ENCODE data around the gene RNF17. TPM values are rescaled to one million over a fixed set of nuclear protein-coding genes. Genes with fewer than 3 reads are reported as not detected.

Gene RNF17
- total and polyA plus RNA-seq, 10 of the 15 experiments (the other 5 are each of a cell fraction or from before 2014, with no cell fraction given) = not detected

- TF ChIP-seq, protein P1, sequence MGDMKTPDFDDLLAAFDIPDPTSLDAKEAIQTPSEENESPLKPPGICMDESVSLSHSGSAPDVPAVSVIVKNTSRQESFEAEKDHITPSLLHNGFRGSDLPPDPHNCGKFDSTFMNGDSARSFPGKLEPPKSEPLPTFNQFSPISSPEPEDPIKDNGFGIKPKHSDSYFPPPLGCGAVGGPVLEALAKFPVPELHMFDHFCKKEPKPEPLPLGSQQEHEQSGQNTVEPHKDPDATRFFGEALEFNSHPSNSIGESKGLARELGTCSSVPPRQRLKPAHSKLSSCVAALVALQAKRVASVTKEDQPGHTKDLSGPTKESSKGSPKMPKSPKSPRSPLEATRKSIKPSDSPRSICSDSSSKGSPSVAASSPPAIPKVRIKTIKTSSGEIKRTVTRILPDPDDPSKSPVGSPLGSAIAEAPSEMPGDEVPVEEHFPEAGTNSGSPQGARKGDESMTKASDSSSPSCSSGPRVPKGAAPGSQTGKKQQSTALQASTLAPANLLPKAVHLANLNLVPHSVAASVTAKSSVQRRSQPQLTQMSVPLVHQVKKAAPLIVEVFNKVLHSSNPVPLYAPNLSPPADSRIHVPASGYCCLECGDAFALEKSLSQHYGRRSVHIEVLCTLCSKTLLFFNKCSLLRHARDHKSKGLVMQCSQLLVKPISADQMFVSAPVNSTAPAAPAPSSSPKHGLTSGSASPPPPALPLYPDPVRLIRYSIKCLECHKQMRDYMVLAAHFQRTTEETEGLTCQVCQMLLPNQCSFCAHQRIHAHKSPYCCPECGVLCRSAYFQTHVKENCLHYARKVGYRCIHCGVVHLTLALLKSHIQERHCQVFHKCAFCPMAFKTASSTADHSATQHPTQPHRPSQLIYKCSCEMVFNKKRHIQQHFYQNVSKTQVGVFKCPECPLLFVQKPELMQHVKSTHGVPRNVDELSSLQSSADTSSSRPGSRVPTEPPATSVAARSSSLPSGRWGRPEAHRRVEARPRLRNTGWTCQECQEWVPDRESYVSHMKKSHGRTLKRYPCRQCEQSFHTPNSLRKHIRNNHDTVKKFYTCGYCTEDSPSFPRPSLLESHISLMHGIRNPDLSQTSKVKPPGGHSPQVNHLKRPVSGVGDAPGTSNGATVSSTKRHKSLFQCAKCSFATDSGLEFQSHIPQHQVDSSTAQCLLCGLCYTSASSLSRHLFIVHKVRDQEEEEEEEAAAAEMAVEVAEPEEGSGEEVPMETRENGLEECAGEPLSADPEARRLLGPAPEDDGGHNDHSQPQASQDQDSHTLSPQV (IDR thresholded peaks at IDR 0.05) = no peak
- TF ChIP-seq SMAD1 (IDR thresholded peaks at IDR 0.05; ENCODE audit: low read depth, partially characterized antibody) = peak; percentile 79
- peak; percentile 90 for TF ChIP-seq POLR2A (IDR thresholded peaks at IDR 0.05; ENCODE audit: low read depth, low read length)
- peak; percentile 78 for TF ChIP-seq SKIL (IDR thresholded peaks at IDR 0.05; ENCODE audit: low read depth, poor library complexity, severe bottlenecking)
- TF ChIP-seq, protein P2, sequence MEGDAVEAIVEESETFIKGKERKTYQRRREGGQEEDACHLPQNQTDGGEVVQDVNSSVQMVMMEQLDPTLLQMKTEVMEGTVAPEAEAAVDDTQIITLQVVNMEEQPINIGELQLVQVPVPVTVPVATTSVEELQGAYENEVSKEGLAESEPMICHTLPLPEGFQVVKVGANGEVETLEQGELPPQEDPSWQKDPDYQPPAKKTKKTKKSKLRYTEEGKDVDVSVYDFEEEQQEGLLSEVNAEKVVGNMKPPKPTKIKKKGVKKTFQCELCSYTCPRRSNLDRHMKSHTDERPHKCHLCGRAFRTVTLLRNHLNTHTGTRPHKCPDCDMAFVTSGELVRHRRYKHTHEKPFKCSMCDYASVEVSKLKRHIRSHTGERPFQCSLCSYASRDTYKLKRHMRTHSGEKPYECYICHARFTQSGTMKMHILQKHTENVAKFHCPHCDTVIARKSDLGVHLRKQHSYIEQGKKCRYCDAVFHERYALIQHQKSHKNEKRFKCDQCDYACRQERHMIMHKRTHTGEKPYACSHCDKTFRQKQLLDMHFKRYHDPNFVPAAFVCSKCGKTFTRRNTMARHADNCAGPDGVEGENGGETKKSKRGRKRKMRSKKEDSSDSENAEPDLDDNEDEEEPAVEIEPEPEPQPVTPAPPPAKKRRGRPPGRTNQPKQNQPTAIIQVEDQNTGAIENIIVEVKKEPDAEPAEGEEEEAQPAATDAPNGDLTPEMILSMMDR (IDR thresholded peaks at IDR 0.05 in 2 of 3, conservative IDR thresholded peaks at IDR 0.05 in 1 of 3; ENCODE audit: control insufficient read depth in 2 of 3, extremely low read depth in 1 of 3, insufficient read depth in 1 of 3, low read depth in 3 of 3, low read length in 3 of 3) = no peak
- peak; percentile 85 for TF ChIP-seq ZBED1 (IDR thresholded peaks at IDR 0.05; ENCODE audit: borderline replicate concordance)
- TF ChIP-seq, protein P3, sequence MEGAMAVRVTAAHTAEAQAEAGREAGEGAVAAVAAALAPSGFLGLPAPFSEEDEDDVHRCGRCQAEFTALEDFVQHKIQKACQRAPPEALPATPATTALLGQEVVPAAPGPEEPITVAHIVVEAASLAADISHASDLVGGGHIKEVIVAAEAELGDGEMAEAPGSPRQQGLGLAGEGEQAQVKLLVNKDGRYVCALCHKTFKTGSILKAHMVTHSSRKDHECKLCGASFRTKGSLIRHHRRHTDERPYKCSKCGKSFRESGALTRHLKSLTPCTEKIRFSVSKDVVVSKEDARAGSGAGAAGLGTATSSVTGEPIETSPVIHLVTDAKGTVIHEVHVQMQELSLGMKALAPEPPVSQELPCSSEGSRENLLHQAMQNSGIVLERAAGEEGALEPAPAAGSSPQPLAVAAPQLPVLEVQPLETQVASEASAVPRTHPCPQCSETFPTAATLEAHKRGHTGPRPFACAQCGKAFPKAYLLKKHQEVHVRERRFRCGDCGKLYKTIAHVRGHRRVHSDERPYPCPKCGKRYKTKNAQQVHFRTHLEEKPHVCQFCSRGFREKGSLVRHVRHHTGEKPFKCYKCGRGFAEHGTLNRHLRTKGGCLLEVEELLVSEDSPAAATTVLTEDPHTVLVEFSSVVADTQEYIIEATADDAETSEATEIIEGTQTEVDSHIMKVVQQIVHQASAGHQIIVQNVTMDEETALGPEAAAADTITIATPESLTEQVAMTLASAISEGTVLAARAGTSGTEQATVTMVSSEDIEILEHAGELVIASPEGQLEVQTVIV (IDR thresholded peaks at IDR 0.05; ENCODE audit: borderline replicate concordance, partially characterized antibody) = peak; percentile 18
- TF ChIP-seq NFYB (IDR thresholded peaks at IDR 0.05; ENCODE audit: insufficient read depth, low read depth, low read length) = 0 out of 2 replicates have a peak, but pooled peaks have one; percentile 27
- TF ChIP-seq NRF1 (conservative IDR thresholded peaks at IDR 0.05; ENCODE audit: low read depth, low read length) = no peak
- 0 out of 2 replicates have a peak, but pooled peaks have one; percentile 71 for TF ChIP-seq MTA3 (IDR thresholded peaks at IDR 0.05; ENCODE audit: borderline replicate concordance, low read length)
- peak; percentile 76 for TF ChIP-seq SMAD5 (IDR thresholded peaks at IDR 0.05; ENCODE audit: low read depth)
- TF ChIP-seq MEF2B (IDR thresholded peaks at IDR 0.05; ENCODE audit: partially characterized antibody, poor library complexity, severe bottlenecking) = peak; percentile 92
Observed at GRCh38 chr13:24922745-24923591, 159.0 kb downstream of the RNF17 start (continued).

All from GM12878 (cell line).